Measurements from ENCODE around the gene ZNG1A. TPM values are rescaled to one million over a fixed set of nuclear protein-coding genes. Genes with fewer than 3 reads are reported as not detected.
"Not testable (repeated sequence)": the region's sequence is repeated elsewhere in the genome, so short reads cannot be mapped to it uniquely, and the experiment has no call there.

ZNG1A gene
- total RNA-seq, 4 donors from 2014 or later: 10.3 to 86.4 (median 33.9) TPM

- H3K27ac ChIP-seq; H3K4me3 ChIP-seq; H3K27me3 ChIP-seq; H3K4me1 ChIP-seq; H3K36me3 ChIP-seq; in situ Hi-C loops (cut with MboI; ENCODE audit: low pct_ligation_motif_present in 1 of 4, low pct_unique_long_range_greater_than_20kb in 1 of 4, low sequenced_read_pairs in 3 of 4); H3K9me3 ChIP-seq; intact Hi-C loops (cut with DNase I; ENCODE audit: low total_unique reads); DNase-seq: not testable (repeated sequence)
- WGBS, 2 donors (ENCODE audit: low coverage in 1 of 2): 79 to 96% methylated on average over 5 to 9 of the region's 9 CpGs
Measured at GRCh38 chr9:100430-100829, 78.4 kb downstream of the ZNG1A start.

DNA sequence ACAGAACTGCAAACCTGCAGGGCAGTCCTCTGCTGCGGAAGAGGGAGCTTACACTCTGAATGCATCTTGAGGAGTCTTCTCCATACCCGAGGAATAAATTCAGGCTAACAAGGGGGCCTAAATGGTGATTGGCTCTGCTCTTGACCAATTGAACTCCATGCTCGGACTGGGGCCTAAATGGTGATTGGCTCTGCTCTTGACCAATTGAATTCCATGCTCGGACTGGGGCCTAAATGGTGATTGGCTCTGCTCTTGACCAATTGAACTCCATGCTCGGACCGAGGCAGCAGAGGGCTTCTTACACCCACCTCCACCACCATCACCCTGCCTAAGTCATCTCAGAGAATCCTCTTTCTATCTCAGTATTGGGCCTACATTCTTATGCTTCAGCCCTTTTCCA lies 79.0 kb downstream of the ZNG1A start:
- in situ Hi-C loops (cut with MboI; ENCODE audit: low pct_ligation_motif_present in 1 of 4, low pct_unique_long_range_greater_than_20kb in 1 of 4, low sequenced_read_pairs in 3 of 4); H3K9me3 ChIP-seq; intact Hi-C loops (cut with DNase I; ENCODE audit: low total_unique reads); DNase-seq; H3K27ac ChIP-seq; H3K4me3 ChIP-seq; H3K4me1 ChIP-seq; H3K36me3 ChIP-seq; H3K27me3 ChIP-seq: not testable (repeated sequence)
- WGBS, 2 donors (ENCODE audit: low coverage in 1 of 2): 90 to 92% methylated on average over 4 to 6 of the region's 6 CpGs

DNA sequence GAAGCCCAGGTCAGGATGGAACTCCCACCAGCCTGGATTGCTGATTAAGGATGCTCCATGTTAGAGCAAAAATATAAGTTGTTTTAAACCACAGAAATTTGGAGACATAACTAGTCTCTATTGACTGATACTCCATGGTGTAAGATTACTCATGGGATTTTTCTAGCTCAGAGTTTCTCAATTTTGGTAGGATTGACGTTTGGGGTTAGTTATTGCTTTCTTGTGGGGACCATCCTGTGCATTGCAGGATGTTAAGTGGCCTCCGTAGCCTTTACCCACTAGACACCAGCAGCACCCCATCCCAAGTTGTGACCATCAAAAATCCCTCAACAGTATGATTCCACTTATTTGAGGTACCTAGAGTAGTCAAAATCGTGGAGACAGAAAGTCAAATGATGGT lies 80.1 kb downstream of the ZNG1A start:
- in situ Hi-C loops (cut with MboI; ENCODE audit: low pct_ligation_motif_present in 1 of 4, low pct_unique_long_range_greater_than_20kb in 1 of 4, low sequenced_read_pairs in 3 of 4); H3K4me1 ChIP-seq; DNase-seq; H3K9me3 ChIP-seq; H3K4me3 ChIP-seq; H3K27me3 ChIP-seq; intact Hi-C loops (cut with DNase I; ENCODE audit: low total_unique reads); H3K36me3 ChIP-seq; H3K27ac ChIP-seq: not testable (repeated sequence)
- WGBS, 2 donors (ENCODE audit: low coverage in 1 of 2): 20 to 87% methylated on average over 1 to 3 of the region's 3 CpGs

DNA sequence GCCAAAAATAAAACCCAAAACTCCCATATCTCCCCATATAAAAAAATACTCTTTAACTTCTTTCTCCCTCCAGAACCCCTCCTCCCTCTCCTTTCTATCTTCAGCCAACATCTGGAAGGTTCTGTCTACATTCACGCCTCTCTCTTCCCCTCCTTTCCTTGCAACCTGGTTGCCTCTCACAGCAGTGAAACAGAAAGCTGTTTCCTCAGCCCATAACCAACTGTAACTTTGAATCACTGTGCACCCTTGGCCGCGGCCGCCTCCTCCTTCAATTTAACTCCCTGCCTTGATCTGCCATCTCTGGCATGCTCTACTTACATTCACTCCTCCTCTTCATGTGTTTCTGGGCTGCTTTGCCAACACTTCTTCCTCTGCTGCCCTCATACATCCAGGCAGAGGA lies 83.9 kb downstream of the ZNG1A start:
- 58% methylated on average over 4 of the region's 4 CpGs; no CpG with 5 or more reads in 1 of the 2 donors for WGBS, 2 donors (ENCODE audit: low coverage in 1 of 2)

DNA sequence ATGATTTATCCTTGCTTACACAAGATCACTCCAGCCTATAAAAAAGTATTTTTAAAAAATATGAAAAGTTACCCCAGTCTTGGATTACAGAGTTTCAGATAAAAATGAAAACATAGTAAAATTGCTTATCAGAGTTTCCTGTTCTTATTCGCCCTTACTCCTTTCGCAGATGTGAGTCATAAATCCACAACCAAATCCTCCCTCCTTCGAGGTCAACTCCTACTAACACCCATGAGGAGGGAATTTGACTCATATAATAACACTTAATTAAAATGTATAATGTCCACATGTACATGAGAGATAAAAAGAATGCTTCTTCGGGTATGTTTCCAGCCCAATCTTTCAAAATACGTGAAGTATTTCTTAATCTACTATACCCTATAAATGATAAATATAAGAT lies 84.5 kb downstream of the ZNG1A start:
- H3K27me3 ChIP-seq; H3K9me3 ChIP-seq; DNase-seq; intact Hi-C loops (cut with DNase I; ENCODE audit: low total_unique reads); H3K36me3 ChIP-seq; H3K4me3 ChIP-seq; H3K4me1 ChIP-seq; H3K27ac ChIP-seq; in situ Hi-C loops (cut with MboI; ENCODE audit: low pct_ligation_motif_present in 1 of 4, low pct_unique_long_range_greater_than_20kb in 1 of 4, low sequenced_read_pairs in 3 of 4): not testable (repeated sequence)
- 59 to 72% methylated on average over 3 to 5 of the region's 5 CpGs for WGBS, 2 donors (ENCODE audit: low coverage in 1 of 2)

More for the DNA sequence above, 83.9 kb downstream of the ZNG1A start:
- DNase-seq; H3K27ac ChIP-seq; intact Hi-C loops (cut with DNase I; ENCODE audit: low total_unique reads); H3K9me3 ChIP-seq; in situ Hi-C loops (cut with MboI; ENCODE audit: low pct_ligation_motif_present in 1 of 4, low pct_unique_long_range_greater_than_20kb in 1 of 4, low sequenced_read_pairs in 3 of 4); H3K4me1 ChIP-seq; H3K36me3 ChIP-seq; H3K4me3 ChIP-seq; H3K27me3 ChIP-seq: not testable (repeated sequence)

DNA sequence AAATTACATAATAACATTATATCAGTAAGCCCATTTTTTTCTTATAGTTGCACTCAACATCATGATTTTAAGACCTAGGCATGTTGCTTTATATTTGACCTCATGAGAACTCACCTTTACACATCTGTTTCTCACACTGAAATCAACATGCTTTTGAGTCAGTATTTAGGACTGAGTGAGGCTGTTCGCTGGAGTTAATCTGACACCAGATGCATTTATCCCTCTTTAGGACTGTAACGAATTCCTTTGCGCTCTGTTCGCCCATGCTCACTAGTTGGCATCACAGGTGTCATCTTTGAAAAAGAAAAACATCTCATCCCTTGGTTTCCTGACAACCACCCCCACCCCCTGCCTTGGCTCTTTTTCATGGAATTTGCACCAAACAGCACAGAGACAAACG lies 84.9 kb downstream of the ZNG1A start:
- DNase-seq; H3K27ac ChIP-seq; H3K36me3 ChIP-seq; H3K4me3 ChIP-seq; H3K27me3 ChIP-seq; intact Hi-C loops (cut with DNase I; ENCODE audit: low total_unique reads); H3K4me1 ChIP-seq; in situ Hi-C loops (cut with MboI; ENCODE audit: low pct_ligation_motif_present in 1 of 4, low pct_unique_long_range_greater_than_20kb in 1 of 4, low sequenced_read_pairs in 3 of 4); H3K9me3 ChIP-seq: not testable (repeated sequence)
- 87% methylated on average over 4 of the region's 5 CpGs for WGBS, 2 donors (ENCODE audit: low coverage in 1 of 2)

DNA sequence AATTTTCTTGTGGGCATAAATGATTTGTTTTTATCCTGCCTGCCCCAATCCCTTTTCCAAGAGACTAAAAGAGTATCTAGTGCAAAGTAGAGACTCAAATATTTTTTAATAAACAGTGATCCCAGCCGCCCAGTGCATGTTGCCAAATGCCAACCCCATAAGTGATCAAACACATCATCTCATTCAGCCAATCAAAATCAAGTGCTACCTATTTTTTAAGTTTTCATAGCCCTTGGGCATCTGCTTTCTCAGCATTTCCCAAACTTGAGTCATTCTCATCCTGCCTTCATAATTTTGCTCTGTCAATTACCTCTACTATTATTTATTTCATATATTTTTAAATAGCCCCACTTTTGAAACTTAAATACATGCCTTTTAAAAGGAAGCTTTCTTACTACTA lies 88.0 kb downstream of the ZNG1A start:
- H3K4me1 ChIP-seq; DNase-seq; H3K27me3 ChIP-seq; H3K9me3 ChIP-seq; in situ Hi-C loops (cut with MboI; ENCODE audit: low pct_ligation_motif_present in 1 of 4, low pct_unique_long_range_greater_than_20kb in 1 of 4, low sequenced_read_pairs in 3 of 4); H3K27ac ChIP-seq; intact Hi-C loops (cut with DNase I; ENCODE audit: low total_unique reads); H3K4me3 ChIP-seq; H3K36me3 ChIP-seq: not testable (repeated sequence)
- 78% methylated on average over 1 of the region's 1 CpG; no CpG with 5 or more reads in 1 of the 2 donors for WGBS, 2 donors (ENCODE audit: low coverage in 1 of 2)

DNA sequence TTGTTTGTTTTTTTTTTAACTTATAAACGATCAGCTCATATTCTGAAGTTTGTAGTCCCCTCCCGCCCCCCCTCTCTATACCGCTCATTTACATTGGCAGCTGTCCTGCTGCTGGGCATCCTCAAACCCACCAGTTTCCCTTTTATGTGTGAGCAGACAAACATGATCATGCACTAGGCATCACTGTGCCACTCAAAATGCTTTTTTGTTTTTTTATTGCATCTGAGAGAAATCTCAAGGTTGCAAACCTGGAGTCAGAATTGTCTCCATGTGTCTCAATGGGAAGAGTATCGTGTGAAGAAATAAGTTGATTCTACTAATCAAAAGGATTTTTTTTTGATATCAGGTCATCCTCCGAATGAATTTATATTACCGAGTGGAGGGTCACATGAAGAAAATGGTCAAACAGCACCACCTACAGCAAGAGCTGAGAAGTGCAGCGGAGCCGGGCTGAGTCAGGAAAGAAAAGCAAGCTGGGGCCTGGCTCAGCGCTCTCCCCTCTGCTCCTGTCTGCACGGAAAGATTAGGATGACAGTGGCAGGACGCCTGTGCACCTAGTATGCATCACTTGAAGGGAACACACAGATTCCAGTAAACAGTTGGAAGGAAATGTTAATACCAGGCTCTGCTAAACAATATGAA lies 90.3 kb downstream of the ZNG1A start:
- intact Hi-C loops (cut with DNase I; ENCODE audit: low total_unique reads); H3K4me3 ChIP-seq; H3K36me3 ChIP-seq; DNase-seq; H3K27ac ChIP-seq; H3K4me1 ChIP-seq; H3K9me3 ChIP-seq; in situ Hi-C loops (cut with MboI; ENCODE audit: low pct_ligation_motif_present in 1 of 4, low pct_unique_long_range_greater_than_20kb in 1 of 4, low sequenced_read_pairs in 3 of 4); H3K27me3 ChIP-seq: not testable (repeated sequence)
- 4 to 16% methylated on average over 3 to 5 of the region's 11 CpGs for WGBS, 2 donors (ENCODE audit: low coverage in 1 of 2)

- in situ Hi-C loops (cut with MboI; ENCODE audit: low pct_ligation_motif_present in 1 of 4, low pct_unique_long_range_greater_than_20kb in 1 of 4, low sequenced_read_pairs in 3 of 4); H3K4me3 ChIP-seq; DNase-seq; H3K9me3 ChIP-seq; H3K4me1 ChIP-seq; intact Hi-C loops (cut with DNase I; ENCODE audit: low total_unique reads); H3K27me3 ChIP-seq; H3K36me3 ChIP-seq; H3K27ac ChIP-seq: not testable (repeated sequence)
- 17 to 49% methylated on average over 1 to 6 of the region's 6 CpGs for WGBS, 2 donors (ENCODE audit: low coverage in 1 of 2)
Measured at GRCh38 chr9:87860-88259, 91.0 kb downstream of the ZNG1A start.

DNA sequence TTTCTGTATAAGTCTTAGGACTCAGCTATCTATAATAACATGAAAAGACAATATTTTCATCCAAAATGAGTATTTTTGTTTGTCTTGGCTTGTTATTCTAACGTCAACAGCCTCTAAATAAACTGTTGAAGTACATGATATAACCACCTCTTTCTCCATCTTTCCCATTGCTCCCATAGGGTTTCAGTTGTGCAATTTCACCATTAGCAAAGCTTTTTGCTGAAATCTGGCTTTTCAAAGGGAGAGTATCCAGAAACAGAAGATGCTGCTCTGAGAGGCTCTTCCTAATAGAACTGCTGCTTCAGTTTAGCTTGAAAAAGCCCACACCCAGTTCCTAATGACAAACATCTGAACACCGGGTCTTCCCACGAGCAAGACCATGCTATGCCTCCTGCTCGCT lies 91.8 kb downstream of the ZNG1A start:
- no CpG with 5 or more reads among the region's 4 CpGs for WGBS, 2 donors (ENCODE audit: low coverage in 1 of 2)
- H3K36me3 ChIP-seq; H3K27me3 ChIP-seq; H3K4me1 ChIP-seq; H3K9me3 ChIP-seq; DNase-seq; intact Hi-C loops (cut with DNase I; ENCODE audit: low total_unique reads); H3K4me3 ChIP-seq; H3K27ac ChIP-seq; in situ Hi-C loops (cut with MboI; ENCODE audit: low pct_ligation_motif_present in 1 of 4, low pct_unique_long_range_greater_than_20kb in 1 of 4, low sequenced_read_pairs in 3 of 4): not testable (repeated sequence)

DNA sequence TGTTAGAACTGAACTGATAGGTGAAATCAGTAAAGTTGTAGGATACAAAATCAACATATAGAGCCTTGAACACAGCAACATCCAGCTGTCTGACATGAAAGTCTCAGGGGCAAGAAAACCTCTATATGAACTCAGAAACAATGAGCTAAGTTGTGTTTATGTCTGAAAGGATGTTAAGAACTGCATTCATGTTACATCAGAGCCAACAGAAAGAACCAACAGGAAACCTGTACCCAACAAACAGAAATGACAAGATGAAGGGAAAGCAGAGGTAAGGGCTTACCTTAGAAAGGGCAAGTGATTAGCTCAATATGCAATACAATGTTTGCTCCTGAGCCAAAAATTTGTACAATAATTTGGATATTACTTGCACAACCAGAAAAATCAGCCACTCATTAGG lies 92.2 kb downstream of the ZNG1A start:
- DNase-seq; H3K36me3 ChIP-seq; H3K27me3 ChIP-seq; intact Hi-C loops (cut with DNase I; ENCODE audit: low total_unique reads); H3K4me3 ChIP-seq; H3K4me1 ChIP-seq; H3K9me3 ChIP-seq; in situ Hi-C loops (cut with MboI; ENCODE audit: low pct_ligation_motif_present in 1 of 4, low pct_unique_long_range_greater_than_20kb in 1 of 4, low sequenced_read_pairs in 3 of 4); H3K27ac ChIP-seq: not testable (repeated sequence)
